ENCODE measurements around the gene TMEM40.

TMEM40 gene

DNA sequence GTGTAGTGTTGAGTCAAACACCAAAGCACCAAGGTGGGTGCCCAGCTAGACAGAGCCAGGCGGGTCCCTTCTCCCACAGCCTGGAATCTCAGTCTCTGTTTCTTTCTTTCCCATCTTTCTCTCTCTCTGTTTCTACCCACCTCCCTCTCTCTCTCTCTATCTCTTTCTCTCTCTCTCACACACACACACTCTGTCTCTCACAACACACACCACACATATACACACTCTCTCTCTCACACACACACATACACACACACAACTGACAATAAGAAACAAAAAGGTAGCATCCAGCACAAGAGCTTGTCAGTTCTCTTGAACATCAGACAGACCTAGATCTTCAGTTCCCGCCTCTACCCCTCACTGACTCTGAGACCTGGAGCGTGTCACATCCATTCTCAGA, 2.4 kb downstream of the TMEM40 start:
- no peaks in the 10 kb centered on the region for H3K36me3 ChIP-seq
- no peaks in the 10 kb centered on the region for H3K4me1 ChIP-seq (ENCODE audit: control insufficient read depth in 1 of 2, insufficient read depth in 1 of 2, low read depth in 1 of 2, low read length in 1 of 2)
- peaks cover 3% of the 10 kb centered on the region for H3K27me3 ChIP-seq
- H3K9me3 ChIP-seq: no peaks in the 10 kb centered on the region
- H3K27ac ChIP-seq: no peak overlapping the region
- TF ChIP-seq, protein P1, sequence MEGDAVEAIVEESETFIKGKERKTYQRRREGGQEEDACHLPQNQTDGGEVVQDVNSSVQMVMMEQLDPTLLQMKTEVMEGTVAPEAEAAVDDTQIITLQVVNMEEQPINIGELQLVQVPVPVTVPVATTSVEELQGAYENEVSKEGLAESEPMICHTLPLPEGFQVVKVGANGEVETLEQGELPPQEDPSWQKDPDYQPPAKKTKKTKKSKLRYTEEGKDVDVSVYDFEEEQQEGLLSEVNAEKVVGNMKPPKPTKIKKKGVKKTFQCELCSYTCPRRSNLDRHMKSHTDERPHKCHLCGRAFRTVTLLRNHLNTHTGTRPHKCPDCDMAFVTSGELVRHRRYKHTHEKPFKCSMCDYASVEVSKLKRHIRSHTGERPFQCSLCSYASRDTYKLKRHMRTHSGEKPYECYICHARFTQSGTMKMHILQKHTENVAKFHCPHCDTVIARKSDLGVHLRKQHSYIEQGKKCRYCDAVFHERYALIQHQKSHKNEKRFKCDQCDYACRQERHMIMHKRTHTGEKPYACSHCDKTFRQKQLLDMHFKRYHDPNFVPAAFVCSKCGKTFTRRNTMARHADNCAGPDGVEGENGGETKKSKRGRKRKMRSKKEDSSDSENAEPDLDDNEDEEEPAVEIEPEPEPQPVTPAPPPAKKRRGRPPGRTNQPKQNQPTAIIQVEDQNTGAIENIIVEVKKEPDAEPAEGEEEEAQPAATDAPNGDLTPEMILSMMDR (IDR thresholded peaks at IDR 0.05): no peak
- no peak overlapping the region for H3K4me3 ChIP-seq (ENCODE audit: low read depth in 1 of 2, low read length in 1 of 2)

DNA sequence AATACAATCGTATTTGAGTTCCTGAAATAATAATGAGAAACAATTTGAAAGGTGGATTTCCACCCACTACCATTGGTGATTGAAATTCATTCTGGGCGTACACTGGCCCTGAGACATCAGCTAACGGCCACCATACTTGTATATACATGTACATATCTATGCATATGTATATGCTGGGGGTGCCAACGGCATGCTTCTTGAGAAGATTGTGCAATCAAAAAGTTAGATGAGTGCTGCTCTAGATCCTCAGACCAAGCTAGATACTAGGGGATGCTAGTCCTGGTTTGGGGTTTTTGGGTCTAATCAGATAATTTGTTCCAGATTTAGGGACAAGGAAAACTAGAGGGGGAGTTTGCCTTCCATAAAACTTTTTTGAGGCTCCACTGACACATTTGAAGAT, 2.9 kb downstream of the TMEM40 start:
- TF ChIP-seq, protein P1 (IDR thresholded peaks at IDR 0.05): no peak
- Histone ChIP-seq H3K9me3 (no peaks in the 10 kb centered on the region), H3K4me1 (ENCODE audit: control insufficient read depth in 1 of 2, insufficient read depth in 1 of 2, low read depth in 1 of 2, low read length in 1 of 2) (no peaks in the 10 kb centered on the region), H3K36me3 (no peaks in the 10 kb centered on the region), H3K27me3 (peaks cover 3% of the 10 kb centered on the region), H3K27ac (no peak overlapping the region), H3K4me3 (ENCODE audit: low read depth in 1 of 2, low read length in 1 of 2) (no peak overlapping the region)

DNA sequence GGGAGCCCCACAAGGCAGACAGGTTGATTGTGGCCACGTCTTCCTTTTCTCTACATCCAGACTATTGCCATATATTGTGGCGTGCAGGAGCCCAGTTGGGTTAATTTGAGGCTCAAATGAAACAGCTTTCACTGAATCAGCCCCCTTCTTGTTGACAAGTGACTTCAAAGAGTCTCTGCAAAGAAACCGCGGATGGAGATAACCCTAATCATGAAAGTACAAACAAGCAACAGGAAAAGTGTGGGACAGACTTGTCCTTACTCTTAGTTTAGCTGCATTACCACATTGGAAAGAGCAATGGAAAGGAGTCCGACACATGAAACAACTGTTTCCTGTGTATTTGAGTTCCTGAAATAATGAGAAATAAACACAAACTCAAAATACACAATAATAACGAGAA, 3.3 kb downstream of the TMEM40 start:
- H3K27ac ChIP-seq: no peak overlapping the region
- peaks cover 3% of the 10 kb centered on the region for H3K27me3 ChIP-seq
- TF ChIP-seq, protein P1 (IDR thresholded peaks at IDR 0.05): no peak
- no peaks in the 10 kb centered on the region for H3K9me3 ChIP-seq
- H3K36me3 ChIP-seq: no peaks in the 10 kb centered on the region
- no peaks in the 10 kb centered on the region for H3K4me1 ChIP-seq (ENCODE audit: control insufficient read depth in 1 of 2, insufficient read depth in 1 of 2, low read depth in 1 of 2, low read length in 1 of 2)
- H3K4me3 ChIP-seq (ENCODE audit: low read depth in 1 of 2, low read length in 1 of 2): no peak overlapping the region

DNA sequence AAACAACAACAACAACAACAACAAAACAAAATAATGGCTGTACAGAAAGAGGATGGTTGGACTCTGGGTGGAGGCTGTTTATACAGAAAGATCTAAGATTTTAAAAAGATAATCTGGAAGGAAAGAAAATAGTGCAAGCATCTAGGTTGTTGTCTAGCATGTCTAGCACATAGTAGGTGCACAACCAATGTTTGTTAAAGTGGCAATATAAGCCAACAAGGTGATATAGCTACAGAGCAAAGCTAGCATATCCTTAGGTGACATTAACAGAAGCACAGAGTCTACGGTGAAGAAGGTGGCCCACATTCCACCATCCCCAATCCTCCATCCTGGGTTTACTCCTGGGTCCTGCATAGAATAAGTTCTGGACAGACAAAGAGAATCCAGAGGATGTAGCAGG, 4.7 kb downstream of the TMEM40 start:
- Histone ChIP-seq H3K4me3 (ENCODE audit: low read depth in 1 of 2, low read length in 1 of 2) (no peak overlapping the region), H3K27me3 (peaks cover 9% of the 10 kb centered on the region), H3K36me3 (no peaks in the 10 kb centered on the region), H3K27ac (no peak overlapping the region), H3K4me1 (ENCODE audit: control insufficient read depth in 1 of 2, insufficient read depth in 1 of 2, low read depth in 1 of 2, low read length in 1 of 2) (no peaks in the 10 kb centered on the region), H3K9me3 (no peaks in the 10 kb centered on the region)
- TF ChIP-seq, protein P1 (IDR thresholded peaks at IDR 0.05): no peak

DNA sequence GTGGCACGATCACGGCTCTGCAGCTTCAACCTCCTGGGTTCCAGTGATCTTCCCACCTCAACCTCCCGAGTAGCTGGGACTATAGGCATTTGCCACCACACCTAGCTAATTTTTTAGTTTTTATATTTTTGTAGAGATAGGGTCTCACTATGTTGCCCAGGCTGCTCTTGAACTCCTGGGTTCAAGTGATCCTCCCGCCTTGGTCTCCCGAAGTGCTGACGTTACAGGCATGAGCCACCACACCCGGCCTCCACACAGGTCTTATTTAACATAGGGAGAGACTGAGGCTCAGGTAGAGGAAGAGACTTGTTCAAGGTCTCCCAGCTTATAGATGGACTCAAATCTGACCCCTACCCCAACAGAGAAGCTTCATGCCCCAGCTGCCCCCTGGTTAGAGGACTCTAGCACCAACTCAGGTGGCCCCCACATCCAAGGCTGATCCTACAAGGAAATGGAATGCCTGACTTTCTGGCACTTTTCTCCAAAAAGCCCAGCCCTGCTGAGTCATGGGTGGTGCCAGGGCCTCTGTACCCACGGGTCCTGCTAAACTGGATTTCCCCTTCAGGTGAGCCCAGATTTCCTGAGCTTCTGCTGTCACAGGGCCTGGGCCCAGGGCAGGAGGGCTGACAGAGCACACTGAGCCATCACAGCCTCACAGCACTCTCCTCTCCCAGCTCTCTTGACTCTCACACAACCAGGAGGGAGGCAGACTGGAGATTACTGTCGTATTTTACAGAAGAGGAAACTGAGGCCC, 5.6 kb downstream of the TMEM40 start:
- Histone ChIP-seq H3K4me3 (ENCODE audit: low read depth in 1 of 2, low read length in 1 of 2) (no peak overlapping the region), H3K4me1 (ENCODE audit: control insufficient read depth in 1 of 2, insufficient read depth in 1 of 2, low read depth in 1 of 2, low read length in 1 of 2) (no peaks in the 10 kb centered on the region), H3K9me3 (no peaks in the 10 kb centered on the region), H3K36me3 (no peaks in the 10 kb centered on the region), H3K27ac (no peak overlapping the region), H3K27me3 (peaks cover 16% of the 10 kb centered on the region)
- TF ChIP-seq, protein P1 (IDR thresholded peaks at IDR 0.05): no peak
